GM12891 (cell line): ENCODE measurements around the gene SERP2.

ENCODE experiments used
- DNase-seq: peaks from one replicate; pipeline ENCODE4 v3.0.0; 2011; ENCODE audit warnings: low spot score; ENCODE audit not compliant: insufficient read length
- FAIRE-seq: peaks from 2 replicates; lab custom pipeline; 2011; peaks lifted over from hg19 to GRCh38; lab: Jason Lieb, UNC
- PAX5 ChIP-seq: IDR thresholded peaks from 2 replicates; pipeline ENCODE4 v1.6.1; 2011; ENCODE audit warnings: low read length, moderate library complexity, mild to moderate bottlenecking; ENCODE audit not compliant: insufficient read depth, severe bottlenecking
- POLR2A ChIP-seq: IDR thresholded peaks from 2 replicates; pipeline ENCODE4 v1.6.1; 2011; ENCODE audit warnings: low read depth, low read length, control low read depth
- POLR2AphosphoS5 ChIP-seq: IDR thresholded peaks from 2 replicates; pipeline ENCODE4 v1.6.1; 2011; ENCODE audit warnings: low read depth, low read length, control low read depth
- POU2F2 ChIP-seq: IDR thresholded peaks from 2 replicates; pipeline ENCODE4 v1.6.1; 2011; ENCODE audit warnings: low read depth, mild to moderate bottlenecking, control low read depth, low read length, moderate library complexity
- SPI1 ChIP-seq: IDR thresholded peaks from 2 replicates; pipeline ENCODE4 v1.6.1; 2011; ENCODE audit warnings: low read depth, low read length, control low read depth
- TAF1 ChIP-seq: IDR thresholded peaks from 2 replicates; pipeline ENCODE4 v1.6.1; 2011; ENCODE audit warnings: low read depth, low read length, control low read depth

The SERP2 gene

DNA sequence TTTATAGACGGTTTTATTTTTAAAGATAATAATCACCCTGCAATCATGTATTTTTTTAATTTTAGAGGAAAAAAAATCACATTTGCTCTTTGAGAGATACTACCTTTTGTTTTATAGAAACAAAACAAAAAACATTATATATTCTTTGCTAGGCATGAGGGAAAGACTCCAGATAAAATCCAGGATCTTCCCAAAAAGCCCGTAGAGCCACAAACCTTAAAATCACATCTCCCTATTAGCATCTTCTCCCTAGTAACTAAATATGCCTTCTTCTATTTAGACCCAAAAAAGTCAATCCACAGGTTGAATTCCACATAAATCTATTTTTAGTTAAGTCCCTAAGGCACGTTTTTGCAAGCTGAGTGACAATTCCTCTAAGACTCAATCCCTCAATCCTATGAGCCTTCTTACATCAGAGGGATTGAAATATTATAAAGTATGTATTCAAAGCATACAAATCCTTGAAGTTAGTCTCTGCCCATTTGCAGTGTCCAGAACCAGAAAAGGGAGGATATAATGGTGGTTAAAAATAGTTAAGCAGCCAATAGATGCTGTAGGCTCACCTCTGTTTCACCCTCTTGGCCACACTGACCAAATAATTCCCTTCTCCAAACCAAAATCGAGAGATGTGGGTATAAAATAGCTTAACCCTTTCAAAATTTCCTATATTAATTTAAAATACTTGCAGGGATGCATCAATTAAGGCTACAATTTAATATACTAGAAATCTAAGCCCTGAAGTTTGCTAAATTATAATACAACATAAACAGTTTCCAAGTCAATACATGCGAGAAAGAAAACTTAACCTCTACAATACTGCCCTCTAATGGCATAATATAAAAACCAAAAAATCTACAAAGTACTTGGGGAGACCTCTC, 64.0 kb downstream of the SERP2 start:
- TF ChIP-seq SPI1 (no peak), POLR2A (no peak), PAX5 (no peak), TAF1 (no peak), POU2F2 (no peak), POLR2AphosphoS5 (no peak)
- peak; percentile 16 for FAIRE-seq

GRCh38 chr13:44438234-44438579, 64.6 kb downstream of the SERP2 start:
- no peak for DNase-seq
- TF ChIP-seq PAX5, result no peak
- TF ChIP-seq TAF1, result no peak
- no peak for TF ChIP-seq SPI1
- no peak for TF ChIP-seq POLR2AphosphoS5
- TF ChIP-seq POU2F2, result no peak
- TF ChIP-seq POLR2A, result no peak
- FAIRE-seq, result peak; percentile 47

More for the DNA sequence above, 64.0 kb downstream of the SERP2 start:
- DNase-seq, result no peak

DNA sequence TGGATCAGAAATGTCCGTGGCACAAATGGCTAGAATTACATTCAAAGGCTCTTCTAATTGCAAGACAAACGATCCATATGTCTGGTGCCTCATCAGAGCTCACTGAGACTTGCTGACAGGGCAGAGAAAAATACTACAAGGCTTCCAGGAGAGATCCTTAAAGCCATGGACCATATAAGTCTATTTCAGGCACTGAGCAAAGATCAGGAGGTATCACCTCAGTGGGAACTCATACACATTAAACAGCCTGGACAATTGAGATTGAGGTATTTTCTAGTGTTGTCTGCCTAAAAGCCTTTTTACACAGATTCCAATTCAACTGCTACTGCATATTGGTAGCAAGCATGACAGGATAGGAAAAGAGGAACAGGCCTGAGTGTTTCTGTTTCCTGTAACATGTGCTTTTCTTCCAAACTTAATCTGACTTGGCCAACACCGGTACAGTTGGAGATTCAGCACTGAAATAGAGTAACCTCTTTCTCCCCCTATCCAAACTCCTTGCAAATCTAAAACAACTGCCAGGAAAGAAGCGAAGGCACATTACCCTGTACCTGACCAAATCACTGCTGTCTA, 65.9 kb downstream of the SERP2 start:
- TF ChIP-seq PAX5 (no peak), POLR2AphosphoS5 (no peak), TAF1 (no peak), POU2F2 (no peak), SPI1 (no peak), POLR2A (no peak)
- no peak for DNase-seq
- no peak for FAIRE-seq

DNA sequence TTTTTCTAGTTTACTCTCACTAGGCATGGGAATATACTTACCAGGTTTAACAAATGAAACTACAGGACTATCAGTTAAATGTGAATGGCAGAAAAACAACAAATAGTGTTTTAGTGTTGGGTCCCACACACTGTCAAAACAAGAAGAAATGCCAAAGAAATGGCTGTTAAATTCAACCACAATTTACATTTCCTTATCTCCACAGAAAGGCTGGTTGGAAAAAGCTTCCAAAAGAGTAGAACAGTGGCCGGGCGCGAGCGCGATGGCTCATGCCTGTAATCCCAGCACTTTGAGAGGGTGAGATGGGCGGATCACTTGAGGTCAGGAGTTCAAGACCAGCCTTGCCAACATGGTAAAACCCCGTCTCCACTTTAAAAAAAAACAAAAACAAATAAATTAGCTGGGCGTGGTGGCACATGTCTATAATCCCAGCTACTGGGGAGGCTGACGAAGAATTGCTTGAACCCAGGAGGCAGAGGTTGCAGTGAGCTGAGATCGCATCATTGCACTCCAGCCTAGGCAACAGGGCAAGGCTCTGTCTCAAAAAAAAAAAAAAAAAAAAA, 66.5 kb downstream of the SERP2 start:
- DNase-seq, result no peak
- no peak for FAIRE-seq
- TF ChIP-seq TAF1 (no peak), POLR2AphosphoS5 (no peak), SPI1 (no peak), POLR2A (no peak)
